ENCODE data around the gene MRPL1. TPM values are rescaled to one million over a fixed set of nuclear protein-coding genes. Genes with fewer than 3 reads are reported as not detected.

MRPL1 gene
- total RNA-seq, 1 experiment from 2014 or later = 18.3 TPM

DNA sequence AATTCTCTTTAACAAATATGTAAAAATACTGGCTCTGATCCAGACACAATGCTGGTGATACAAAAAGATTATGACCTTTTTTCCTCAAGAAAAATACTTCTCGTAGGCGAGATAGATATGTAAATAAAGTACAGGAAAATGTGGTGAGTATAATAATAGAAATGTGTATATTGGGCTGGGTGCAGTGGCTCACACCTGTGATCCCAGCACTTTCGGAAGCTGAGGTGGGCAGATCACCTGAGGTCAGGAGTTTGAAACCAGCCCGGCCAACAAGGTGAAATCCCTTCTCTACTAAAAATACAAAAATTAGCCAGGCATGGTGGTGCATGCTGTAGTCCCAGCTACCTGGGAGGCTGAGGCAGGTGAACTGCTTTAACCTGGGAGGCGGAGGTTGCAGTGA, 55.0 kb downstream of the MRPL1 start:
- no TSS peak for BruUV-seq (replicated peaks)
- Histone ChIP-seq H3K4me1 (ENCODE audit: control insufficient read depth, insufficient read depth, low read length) (peaks cover 9% of the 10 kb centered on the region), H3K27ac (ENCODE audit: low read length) (no peak overlapping the region), H3K4me3 (ENCODE audit: low read depth in 2 of 2, low read length in 2 of 2) (no peak overlapping the region), H3K36me3 (ENCODE audit: control insufficient read depth, insufficient read depth, low read length) (no peaks in the 10 kb centered on the region), H3K9me3 (ENCODE audit: control insufficient read depth, insufficient read depth, low read depth, low read length) (no peaks in the 10 kb centered on the region), H3K27me3 (ENCODE audit: control insufficient read depth, insufficient read depth, low read length) (no peaks in the 10 kb centered on the region)
- intact Hi-C loops (cut with micrococcal nuclease; ENCODE audit: unreplicated experiment) (no loop called here), in situ Hi-C loops (cut with HindIII; ENCODE audit: low pct_unique_long_range_greater_than_20kb, low sequenced_read_pairs) (no loop called here)
- ATAC-seq = no peak
- DNase-seq (ENCODE audit: low read depth, low spot score) = no peak
- TF ChIP-seq REST (IDR thresholded peaks at IDR 0.05; ENCODE audit: insufficient read depth in 1 of 2, low read depth in 2 of 2, low read length in 1 of 2) (no peak), TCF7L2 (IDR thresholded peaks at IDR 0.05; ENCODE audit: low read depth, low read length) (no peak), CTCF (IDR thresholded peaks at IDR 0.05) (no peak), SIN3A (IDR thresholded peaks at IDR 0.05; ENCODE audit: borderline replicate concordance, insufficient read depth, low read depth, low read length) (no peak), POLR2AphosphoS5 (IDR thresholded peaks at IDR 0.05; ENCODE audit: low read depth, low read length) (no peak)
- POLR2A ChIA-PET = no interaction called here
- CTCF ChIA-PET = no interaction called here

GRCh38 chr4:77920371-77920770, 57.7 kb downstream of the MRPL1 start:
- intact Hi-C loops (cut with micrococcal nuclease; ENCODE audit: unreplicated experiment) = no loop called here
- Histone ChIP-seq H3K27me3 (ENCODE audit: control insufficient read depth, insufficient read depth, low read length) (no peaks in the 10 kb centered on the region), H3K9me3 (ENCODE audit: control insufficient read depth, insufficient read depth, low read depth, low read length) (peaks cover 3% of the 10 kb centered on the region; the same call in 1 of the 2 replicates), H3K36me3 (ENCODE audit: control insufficient read depth, insufficient read depth, low read length) (no peaks in the 10 kb centered on the region), H3K4me1 (ENCODE audit: control insufficient read depth, insufficient read depth, low read length) (peaks cover 9% of the 10 kb centered on the region), H3K4me3 (ENCODE audit: low read depth in 2 of 2, low read length in 2 of 2) (no peak overlapping the region), H3K27ac (ENCODE audit: low read length) (no peak overlapping the region)
- in situ Hi-C loops (cut with HindIII; ENCODE audit: low pct_unique_long_range_greater_than_20kb, low sequenced_read_pairs) = no loop called here
- CTCF ChIA-PET = no interaction called here
- no peak for DNase-seq (ENCODE audit: low read depth, low spot score)
- POLR2A ChIA-PET = no interaction called here
- TF ChIP-seq TCF7L2 (IDR thresholded peaks at IDR 0.05; ENCODE audit: low read depth, low read length) = no peak
- TF ChIP-seq SIN3A (IDR thresholded peaks at IDR 0.05; ENCODE audit: borderline replicate concordance, insufficient read depth, low read depth, low read length) = no peak
- no peak for TF ChIP-seq CTCF (IDR thresholded peaks at IDR 0.05)
- TF ChIP-seq REST (IDR thresholded peaks at IDR 0.05; ENCODE audit: insufficient read depth in 1 of 2, low read depth in 2 of 2, low read length in 1 of 2) = no peak
- TF ChIP-seq POLR2AphosphoS5 (IDR thresholded peaks at IDR 0.05; ENCODE audit: low read depth, low read length) = no peak
- BruUV-seq (replicated peaks) = no TSS peak
- no peak for ATAC-seq

Data from Panc1 (cell line).